GM10266 (cell line): ENCODE results near the gene CD276.
A peak's percentile ranks its signal among the peaks of the same experiment; 100 is the strongest.
"Not testable (repeated sequence)": the region's sequence is repeated elsewhere in the genome, so short reads cannot be mapped to it uniquely, and the experiment has no call there.

Source experiments
- DNase-seq: peaks from one replicate; pipeline ENCODE4 v3.0.0; 2012; ENCODE audit errors: extremely low spot score
- CTCF ChIP-seq: IDR thresholded peaks from 2 replicates; pipeline ENCODE4 v1.5.1; 2012; ENCODE audit warnings: mild to moderate bottlenecking, low read depth; ENCODE audit not compliant: control insufficient read depth, insufficient read depth; ENCODE audit errors: missing control alignments

CD276 gene

GRCh38 chr15:73695773-73696640 lies 11.8 kb downstream of the CD276 start:
- no peak for TF ChIP-seq CTCF
- no peak for DNase-seq

GRCh38 chr15:73696641-73697001 lies 12.4 kb downstream of the CD276 start:
- DNase-seq, result no peak
- TF ChIP-seq CTCF, result no peak

DNA sequence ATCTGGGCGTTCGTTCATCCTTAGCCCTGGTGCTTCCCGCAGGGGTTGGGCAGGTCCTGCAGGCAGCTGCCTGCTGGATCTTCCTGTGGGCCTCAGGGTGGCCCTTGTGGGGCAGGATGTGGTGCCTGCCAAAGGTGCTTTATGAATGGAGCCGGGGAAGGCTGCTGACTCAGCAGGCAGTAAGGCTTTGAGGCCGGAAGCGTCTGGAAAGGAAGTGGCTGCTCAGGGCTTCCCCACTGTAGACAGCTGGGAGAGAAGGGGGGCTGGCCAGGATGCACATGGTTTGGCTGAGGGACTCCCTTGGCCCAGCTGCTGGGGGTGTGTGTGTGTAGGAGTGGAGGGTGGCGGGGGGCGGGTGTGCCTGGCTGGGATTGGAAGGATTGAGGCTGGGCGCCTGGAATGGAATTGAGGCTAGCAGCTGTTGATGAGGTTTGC lies 12.9 kb downstream of the CD276 start:
- DNase-seq, result peak; percentile 75
- TF ChIP-seq CTCF, result no peak

DNA sequence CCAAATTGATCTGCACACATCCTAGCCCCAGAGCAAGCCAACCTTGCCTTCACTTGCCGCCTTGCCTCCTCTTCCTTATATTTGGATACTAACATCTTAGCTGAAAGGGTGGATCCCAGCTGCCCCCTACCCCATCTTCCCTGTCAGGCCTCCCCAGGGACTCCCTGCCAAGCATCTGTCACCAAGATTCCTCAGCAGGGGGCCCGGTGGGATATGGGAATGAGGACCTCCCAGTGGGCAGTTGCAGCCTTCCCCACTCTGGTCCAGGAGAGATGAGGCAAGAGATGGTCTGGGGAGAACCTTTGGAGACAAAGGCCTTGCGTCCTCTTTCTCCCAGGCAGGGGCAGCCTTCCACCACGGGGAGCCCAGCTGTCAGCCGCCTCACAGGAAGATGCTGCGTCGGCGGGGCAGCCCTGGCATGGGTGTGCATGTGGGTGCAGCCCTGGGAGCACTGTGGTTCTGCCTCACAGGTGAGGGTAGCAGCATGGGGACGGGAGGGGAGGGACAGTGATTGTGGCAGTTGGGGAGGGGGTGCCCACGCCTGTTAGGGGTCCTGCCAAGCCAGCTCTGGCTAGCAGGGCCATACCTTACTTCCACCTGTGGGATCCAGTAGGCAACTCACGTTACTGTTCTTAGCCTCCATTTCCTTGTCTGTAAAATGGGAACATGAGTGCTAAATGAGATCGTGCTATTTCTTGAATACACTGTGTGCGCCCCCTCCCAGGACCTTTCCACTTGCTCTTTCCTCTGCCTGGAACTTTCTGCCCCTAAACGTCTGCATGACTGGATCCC lies 15.3 kb downstream of the CD276 start:
- no peak for TF ChIP-seq CTCF
- DNase-seq, result no peak

- peak; percentile 77 for DNase-seq
- peak; percentile 91 for TF ChIP-seq CTCF
Measured at GRCh38 chr15:73700041-73700842, 16.1 kb downstream of the CD276 start.

GRCh38 chr15:73702311-73703239 lies 18.4 kb downstream of the CD276 start:
- not testable (repeated sequence) for DNase-seq

DNA sequence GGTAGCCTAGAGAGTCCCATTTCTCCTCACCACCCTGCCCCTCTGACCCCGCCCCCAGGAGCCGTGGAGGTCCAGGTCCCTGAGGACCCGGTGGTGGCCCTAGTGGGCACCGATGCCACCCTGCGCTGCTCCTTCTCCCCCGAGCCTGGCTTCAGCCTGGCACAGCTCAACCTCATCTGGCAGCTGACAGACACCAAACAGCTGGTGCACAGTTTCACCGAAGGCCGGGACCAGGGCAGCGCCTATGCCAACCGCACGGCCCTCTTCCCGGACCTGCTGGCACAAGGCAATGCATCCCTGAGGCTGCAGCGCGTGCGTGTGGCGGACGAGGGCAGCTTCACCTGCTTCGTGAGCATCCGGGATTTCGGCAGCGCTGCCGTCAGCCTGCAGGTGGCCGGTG lies 19.4 kb downstream of the CD276 start:
- not testable (repeated sequence) for DNase-seq

DNA sequence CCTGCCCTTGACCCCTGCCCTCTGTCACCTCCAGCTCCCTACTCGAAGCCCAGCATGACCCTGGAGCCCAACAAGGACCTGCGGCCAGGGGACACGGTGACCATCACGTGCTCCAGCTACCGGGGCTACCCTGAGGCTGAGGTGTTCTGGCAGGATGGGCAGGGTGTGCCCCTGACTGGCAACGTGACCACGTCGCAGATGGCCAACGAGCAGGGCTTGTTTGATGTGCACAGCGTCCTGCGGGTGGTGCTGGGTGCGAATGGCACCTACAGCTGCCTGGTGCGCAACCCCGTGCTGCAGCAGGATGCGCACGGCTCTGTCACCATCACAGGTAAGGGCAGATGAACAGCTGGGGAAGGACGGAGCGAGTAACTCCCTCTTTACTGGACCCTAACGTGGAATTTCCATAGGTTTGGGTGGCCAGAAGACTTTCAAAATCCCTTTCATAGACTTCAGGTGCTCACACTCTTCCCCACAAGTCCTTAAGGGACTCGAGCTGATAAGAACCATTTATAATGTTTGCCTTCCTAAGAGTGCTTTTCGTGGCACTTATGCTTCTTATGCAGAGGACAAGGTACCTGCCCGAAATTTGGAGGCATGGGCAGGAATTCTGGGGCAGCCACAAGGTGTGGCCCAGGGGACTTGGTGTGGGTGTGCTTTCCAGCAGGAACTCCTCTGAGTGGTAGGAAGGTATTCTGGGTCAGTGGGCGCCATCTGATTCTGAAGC lies 20.1 kb downstream of the CD276 start:
- DNase-seq, result not testable (repeated sequence)
